GM21381 (cell line): ENCODE results near the gene VAC14.

Experiments used
- ATAC-seq: cut with Tn5 transposase; IDR thresholded peaks from one replicate; pipeline ENCODE4 v1.9.1; 2021; ENCODE audit warnings: mild to moderate bottlenecking, moderate library complexity; ENCODE audit not compliant: unreplicated experiment

VAC14 gene

DNA sequence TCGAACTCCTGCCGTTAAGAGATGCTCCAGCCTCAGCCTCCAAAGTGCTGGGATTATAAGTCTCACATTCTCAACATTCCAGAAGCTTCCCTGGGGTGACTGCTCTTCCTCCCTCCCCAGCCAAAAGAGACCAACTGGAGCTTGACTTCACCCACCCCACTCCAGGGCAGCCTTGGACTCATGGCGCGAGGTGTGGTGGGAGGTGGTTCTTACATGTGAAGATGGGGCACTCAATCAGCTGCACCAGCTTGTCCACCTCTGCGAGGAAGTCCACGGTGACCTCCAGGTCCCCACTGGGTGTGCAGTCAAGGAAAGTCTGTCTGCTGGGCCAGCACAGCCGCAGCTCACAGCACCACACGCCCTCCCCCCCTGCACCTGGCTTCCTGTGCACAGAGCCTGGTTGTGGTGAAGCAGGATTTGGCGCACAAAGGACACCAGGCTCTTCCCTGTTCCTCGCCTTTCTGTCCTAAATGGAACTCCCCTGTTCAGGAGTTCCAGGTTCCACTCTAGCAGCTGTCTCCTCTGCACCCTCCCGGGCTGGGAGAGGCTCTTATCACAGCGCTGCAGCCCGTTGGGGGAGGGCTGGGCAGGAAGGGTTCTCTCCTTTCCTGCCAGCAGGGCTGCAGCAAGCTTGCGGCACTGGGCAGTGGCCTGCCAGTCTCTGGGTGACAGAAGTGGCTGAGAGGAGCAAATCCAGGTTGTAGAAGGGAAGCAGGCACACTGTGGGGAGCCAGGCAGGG lies 105.5 kb downstream of the VAC14 start:
- ATAC-seq: no peak

DNA sequence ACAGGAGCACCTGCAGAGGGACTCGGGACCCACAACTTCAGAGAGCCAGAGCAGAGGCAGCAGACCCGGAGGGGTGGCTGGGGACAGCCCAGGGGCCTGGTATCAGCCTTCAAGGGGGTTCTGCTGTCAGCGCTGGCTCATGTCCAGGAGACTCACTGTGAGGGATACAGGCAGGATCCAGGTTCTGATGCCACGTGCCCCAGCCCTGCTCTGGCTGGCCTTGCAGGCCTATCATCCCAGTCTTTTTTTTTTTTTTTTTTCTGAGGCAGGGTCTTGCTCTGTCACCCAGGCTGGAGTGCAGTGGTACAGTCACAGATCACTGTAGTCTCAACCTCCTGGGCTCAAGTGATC lies 106.1 kb downstream of the VAC14 start:
- no peak for ATAC-seq

DNA sequence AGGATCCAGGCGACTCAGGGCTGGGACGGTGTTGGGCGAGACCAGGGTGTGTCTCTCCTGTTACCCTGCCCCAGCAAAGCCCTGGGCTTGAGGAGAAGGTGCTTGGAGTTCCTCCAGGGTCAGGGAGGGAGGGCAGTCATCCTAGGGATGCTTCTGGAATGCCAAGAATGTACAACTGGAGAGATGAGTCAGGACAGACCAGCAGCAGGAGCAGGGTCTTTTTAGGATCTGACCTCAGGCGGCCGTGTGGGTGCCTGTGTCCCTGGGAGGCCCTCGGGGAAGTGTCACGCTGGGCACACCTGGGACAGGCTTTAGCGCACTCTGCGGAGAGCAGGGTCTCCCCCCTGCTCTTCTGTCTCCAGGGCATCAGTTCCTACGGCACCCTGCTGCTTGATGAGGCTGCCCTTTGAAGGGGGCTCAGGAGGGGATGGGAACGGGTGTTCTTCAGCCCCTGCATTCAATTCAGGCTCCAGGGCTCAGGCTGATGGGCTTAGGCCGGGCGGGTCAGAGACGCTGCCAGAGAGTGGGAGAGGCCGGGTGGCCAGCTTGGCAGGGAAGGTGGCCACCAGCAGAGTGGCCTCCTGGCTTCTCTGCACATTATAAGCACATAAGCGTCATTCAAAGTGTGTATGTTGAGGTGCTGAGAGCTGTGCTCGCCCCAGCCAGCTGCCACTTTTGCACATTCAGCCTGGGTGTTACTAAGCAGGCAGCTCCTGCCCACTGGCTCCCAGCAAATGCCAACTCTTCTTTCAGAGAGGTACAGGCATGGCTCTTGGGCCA lies 106.7 kb downstream of the VAC14 start:
- ATAC-seq: no peak

DNA sequence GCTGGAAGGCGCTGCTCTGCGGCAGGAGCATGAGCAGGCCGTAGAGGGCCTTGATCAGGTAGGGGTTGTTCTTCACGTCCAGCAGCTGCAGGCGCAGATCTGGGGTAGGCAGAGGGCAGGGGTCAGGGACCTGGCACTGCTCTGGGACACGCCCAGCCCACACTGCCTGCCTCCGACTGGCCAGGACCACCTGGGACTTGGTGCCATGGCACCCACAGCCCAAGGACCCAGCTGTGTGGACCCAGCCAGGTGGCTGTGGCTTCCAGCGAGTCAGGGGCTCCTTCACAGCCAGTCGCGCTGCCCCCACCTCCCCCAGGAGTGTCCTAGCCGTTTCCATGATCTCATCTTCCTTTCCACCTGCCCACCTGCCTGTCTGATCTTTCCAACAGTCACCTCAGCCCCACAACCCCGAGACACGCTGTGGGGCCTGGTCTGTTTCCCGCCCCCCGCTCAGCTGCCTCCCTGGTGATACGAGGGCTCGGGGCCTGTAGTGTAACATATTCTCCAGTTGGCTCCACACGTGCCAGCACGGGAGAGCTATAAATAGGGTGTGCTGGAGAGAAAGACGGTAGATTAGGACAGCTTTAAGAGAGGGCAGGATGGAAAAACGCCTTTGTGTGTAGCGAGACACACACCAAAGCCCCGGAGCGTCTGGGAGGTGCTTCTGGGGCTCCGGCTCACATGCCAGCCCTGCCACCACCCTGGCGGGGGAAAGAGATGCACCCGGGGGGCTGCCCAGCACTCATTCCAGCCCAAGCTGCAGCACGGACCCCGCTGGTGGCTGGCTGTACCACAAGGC lies 107.9 kb downstream of the VAC14 start:
- ATAC-seq: no peak

DNA sequence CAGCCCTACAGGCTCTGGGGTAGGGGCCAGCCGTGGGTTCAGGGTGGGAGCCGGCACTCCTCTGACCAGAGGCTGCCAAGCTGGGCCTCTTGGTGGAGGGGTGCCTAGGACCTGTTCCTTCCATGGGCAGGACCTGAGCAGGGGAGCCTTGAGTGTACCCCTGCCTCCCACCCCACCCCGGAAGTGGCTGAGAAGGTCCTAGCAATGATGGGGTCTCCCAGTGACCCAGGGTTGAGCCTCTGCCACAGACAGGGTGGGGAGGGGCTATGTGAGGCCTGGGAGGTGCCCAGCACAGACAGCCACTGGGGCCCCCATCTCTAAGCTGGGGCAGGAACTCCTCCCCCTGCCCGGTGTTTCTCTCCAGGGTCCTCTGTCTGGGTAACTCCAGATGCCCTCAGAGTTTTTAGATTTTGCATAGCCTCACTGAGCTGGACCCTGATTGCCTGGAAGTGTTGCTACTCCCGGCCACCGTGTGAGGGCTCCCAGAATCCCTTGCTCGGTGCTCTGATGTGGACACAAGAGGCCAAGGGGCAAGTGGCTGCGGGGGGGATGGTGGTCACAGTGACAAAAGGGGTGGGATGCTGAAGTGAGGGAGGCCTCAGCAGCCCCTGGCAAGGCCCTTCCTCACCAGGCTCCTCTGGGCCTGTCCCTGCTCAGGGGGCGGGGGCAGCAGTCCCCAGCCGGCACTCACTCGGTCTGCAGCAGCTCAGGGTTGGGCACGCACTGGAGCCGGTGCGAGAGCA lies 108.7 kb downstream of the VAC14 start:
- ATAC-seq: no peak

DNA sequence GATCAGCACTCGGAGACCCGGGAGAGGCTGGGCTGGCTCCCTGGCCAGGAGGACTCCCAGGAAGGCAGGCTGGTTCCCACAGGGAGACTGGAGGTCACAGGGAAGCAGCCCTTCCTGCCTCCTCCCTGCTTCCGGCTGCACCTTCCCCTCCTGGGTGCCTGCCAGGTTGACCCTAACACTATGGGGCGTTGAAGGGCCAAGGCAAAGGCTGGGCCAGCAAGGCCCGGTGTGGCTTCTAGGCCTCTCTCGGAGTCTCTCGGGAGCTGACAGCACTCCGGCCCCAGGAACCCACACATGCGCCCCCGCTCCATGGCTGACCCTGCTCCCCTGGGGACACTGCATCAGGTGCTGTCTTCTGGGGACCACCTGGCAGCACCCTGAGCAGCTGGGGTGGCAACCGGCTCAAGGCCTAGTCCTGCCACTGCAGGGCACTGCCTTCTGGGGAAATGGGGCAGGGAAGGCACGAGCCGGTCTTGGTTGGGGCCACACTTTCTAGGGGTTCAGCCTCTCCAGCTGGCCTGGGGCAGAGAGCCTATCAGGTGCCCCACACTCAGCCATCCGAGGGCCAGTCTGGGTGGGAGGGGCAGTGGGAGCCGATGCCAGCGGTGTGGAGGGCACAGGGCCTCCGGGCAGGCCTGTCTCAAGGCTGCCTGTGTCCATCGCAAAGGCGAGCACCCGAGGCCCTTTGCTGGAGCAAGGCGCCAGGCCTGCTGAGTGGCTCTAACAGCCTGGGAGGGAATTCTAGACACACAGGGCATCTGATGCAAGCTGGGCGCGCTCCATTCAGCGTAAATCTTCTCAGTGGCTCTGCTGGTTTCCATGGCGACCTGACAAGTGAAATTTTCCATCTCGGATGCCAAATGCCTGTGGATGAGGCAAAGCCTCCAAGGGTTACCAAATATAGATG lies 109.5 kb downstream of the VAC14 start:
- no peak for ATAC-seq

DNA sequence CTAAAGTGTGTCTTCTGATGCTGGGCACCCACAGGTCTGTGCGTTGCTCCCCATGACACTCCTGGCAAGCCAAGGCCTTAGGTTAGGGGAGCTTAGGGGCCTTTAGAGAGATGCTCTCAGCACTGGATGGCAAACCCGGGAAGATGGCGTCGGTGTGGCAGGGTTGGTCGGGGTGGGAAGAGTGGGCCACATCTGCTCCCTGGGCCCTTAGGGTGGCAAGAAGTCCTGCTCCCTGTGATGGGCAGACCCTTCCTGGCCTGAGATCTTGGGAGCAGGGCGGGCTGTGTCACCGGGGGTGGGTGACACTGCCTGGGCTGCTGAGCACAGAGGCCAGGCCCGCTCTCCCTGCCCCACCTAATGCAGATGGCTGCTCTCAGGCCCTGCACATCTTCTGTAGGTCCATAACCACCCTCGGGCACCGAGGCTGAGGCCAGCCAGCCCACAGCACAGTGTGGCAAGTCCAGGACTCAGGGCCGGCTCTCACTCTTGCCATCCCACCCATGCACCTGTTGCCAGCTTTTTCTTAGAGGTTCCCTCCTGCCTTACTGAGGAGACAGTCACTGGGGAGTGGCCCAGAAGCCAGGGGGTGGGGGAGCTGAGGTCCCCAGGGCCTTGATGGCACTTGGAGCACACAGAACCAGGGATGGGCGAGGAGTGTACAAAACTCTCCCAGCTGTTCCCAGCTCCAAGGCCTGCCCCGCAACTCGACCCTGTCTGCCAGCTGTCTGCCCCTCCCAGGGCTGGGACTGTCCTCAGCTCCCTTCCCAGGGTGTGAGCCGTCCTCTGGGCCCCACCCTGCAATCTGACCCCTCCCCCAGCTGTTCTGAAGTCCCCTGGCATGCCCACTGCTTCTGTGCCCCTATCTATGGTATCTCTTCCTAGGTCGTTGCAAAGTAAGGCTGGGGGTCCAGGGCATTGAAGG lies 110.7 kb downstream of the VAC14 start:
- no peak for ATAC-seq

DNA sequence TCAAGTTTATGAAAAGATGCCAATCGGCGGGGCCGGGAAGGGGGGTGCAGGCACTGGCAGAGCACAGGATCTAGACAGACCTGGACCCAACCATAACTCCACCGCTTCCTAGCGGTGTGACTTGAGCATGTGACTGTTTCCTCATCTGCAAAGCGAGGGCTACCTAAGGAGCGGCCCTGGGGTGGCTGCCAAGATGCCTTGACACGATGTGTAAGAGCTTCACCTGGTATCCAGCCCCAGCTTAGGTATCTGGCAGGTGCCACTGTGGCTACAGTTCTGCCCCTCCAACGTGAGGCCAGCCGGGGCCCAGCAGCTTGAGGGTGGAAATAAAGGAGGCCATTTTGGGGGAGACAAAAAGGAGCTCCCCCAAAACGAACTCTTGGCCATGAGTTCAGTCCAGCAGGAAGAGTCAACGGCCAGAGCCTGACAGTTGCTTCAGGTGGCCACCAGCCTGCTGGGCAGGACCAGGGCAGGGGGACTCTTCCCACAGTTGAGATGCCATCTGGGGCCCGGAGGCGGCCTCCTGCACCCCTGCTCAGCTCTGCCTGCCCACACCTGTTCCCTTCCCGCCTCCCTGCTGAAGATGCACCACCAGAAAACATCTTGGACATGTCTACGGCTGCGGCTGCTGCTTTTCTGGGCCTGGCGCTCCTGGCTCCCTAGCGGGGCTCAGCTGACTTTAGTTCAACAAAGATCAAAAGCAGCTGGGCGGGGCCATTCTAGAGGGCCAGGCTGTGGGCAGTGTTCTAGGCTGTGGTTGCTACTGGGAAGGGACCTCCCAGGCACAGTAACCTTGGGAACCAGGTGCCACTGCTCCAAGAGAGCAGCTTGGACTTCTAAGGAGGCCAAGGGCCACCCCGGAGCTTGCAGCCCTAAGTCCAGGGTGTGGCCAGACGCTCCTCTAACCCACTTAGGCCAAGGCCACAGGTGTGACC lies 111.7 kb downstream of the VAC14 start:
- no peak for ATAC-seq

DNA sequence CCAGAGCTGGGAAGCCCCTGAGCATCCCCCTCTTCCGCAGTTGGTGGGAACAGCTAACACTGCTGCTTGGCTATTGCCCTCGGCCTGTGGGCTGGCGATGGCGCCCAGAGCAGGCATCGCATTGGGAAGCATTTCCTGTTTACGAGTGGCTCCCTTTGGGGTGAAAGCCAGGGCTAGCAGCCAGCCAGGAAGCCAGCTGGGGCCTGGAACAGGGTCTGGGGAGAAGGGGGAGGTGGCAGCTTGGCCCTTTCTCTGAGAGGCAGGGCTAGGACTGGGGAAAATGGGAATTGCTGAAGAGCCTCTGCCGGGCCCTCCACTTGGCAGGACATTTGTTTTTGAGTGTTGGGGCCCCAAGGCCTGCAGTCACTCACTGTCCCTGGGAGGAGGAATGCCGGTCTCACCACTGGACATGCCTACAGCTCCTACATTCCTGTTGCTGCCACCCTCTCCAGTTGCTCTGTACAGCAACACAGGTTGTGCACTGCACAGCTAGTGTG lies 112.7 kb downstream of the VAC14 start:
- ATAC-seq: no peak

DNA sequence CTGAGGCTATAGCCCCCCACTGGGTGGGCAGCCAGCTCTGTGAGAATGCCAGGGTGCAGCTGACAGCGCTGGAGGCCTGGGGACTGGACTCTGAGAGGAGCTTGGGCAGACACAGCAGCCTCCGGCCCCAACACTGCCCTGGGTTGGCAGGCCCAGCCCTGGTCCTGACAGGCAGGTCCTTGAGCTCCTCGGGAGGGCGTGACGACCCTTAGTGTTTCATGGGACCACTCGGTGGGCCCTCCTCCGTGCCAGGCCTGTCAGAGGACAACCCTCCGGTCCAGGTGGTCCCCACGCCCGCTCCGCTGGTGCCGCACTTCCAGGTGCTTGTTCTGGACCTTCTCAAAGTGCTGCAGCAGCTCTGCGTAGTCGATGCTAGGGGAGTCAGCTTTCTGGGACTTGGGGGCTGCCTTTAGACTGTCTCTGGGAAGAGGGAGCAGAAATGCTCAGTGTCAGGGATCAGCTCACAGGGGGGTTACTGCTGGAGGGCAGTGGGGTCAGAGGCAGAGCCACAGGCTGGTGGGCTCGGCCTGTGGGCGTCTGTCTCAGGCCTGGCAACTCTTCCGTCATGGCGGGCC lies 113.2 kb downstream of the VAC14 start:
- ATAC-seq: no peak

DNA sequence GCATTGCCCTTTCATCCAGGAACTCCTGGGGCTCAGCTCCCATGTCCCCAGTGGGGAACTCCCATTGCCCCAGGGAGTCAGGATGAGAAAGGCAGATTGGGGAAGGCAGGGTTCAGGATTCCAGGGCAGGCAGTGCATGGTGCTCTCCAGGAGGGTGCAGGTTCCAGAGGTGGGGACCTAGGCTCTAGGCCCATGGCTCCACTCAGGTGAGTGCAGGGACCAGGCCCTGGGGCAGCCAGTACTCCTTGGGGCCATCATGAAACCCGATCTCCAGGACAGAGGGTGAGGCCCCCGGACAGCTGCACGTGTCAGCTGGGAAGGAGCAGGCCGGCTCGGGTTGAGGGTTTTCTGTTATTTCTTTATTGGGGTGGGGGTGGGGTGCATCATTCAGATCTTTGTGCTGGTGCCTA lies 113.9 kb downstream of the VAC14 start:
- no peak for ATAC-seq

DNA sequence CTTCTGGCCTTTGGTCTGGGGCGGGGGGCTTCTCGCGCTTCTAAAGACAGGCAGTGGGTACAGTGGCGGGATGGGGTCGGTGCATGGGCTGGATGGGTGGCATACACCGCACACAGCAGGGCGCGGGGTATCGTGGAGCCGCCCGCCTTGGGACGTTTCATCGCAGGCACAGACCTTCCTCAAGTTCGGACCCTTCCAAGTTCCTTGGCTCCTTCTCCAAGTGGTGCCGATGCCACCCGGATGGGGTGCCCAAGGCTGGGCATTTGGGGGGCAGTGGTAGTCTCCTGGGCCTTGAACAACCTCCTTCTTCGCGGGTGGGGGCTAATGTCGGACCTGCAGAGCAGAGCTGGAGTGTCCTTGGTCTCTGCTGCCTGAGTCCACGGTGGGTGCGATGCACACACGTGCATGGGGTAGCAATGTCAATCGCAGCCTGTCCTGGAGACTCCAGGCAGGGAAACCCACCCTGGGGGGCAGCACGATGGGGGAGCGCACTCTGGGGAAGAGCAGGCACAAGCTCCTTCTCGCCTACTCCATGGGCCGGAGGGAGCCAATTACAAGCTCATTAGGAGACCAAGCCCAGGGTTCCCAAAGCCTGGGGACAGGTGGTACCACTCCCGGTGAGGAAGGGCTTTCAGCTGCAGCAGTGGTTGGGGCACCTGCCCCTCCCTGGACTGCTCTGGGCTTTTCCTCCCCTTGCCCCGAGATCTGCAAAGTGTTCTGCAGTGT lies 114.4 kb downstream of the VAC14 start:
- no peak for ATAC-seq

DNA sequence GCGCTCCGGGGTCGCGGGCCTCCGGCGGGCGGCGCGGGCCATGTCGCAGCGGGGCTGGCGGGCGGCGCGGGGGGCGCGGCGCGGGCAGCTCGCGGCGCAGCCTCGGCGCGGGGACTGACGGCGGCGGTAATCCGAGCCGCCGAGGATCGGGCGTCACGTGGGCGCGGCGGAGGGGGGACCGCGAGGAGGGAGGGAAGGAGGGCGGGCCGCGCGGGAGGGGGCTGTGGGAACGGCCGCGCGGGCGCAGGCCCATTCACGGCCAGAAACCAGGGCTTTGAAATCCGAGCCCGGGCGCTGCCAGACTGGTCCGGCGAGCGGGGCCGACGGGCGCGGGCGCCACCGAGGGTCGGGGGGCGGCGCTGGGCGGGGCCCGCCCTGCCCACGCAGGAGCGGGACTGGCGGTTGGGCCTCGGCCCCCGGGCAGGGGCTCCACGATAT lies 115.0 kb downstream of the VAC14 start, which contains the start of gene MTSS2:
Gene MTSS2 (minus strand): TSS at position 116 of the 438 bp plus-strand sequence. CDS start 262 bp downstream, outside the sequence.
- ATAC-seq: no peak

DNA sequence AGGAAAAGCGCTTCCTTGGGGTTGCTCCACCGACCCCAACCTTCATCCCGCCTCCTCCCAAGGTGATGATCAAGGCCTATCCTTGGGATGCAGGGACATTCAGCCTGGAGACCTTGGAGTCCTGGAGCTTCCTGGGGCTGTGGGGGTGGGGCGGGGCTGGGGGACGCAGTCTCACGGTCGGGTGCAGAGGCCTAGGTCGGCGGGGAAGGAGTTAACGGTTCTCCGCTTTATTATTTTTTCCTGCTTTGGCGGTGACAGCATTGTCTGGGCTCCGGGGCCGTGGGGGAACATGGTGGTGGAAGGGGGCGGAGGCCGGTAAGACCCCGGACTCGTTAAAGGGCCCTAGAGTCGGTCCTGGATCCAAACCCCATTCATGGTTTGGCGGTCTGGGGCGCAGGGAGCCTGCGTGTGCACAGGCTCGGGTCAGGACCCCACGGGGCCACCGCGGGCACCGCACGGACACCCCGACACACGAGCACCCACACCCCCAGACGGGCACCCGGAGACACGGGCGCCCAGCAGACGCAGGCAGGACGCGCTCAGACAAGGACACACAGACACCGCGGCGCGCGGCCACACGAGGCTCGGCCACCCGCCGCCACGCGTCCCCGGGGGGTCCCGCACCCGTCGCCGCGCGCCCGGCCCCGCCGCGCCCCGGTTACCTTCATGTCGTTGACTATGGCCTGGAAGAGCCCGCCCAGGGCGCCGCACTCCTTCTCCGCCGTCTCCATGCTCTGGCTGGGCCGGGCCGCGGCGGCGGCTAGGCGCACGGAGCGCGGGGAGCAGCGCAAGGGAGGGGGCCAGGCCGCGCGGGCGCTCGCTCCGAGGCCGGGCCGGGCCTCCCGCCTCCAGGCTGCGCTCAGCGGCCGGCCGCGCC lies 115.7 kb downstream of the VAC14 start:
- no peak for ATAC-seq
